Endothelial cell (in vitro differentiated cells): Measurements from ENCODE around the gene EHD1. TPM values are rescaled to one million over a fixed set of nuclear protein-coding genes. Genes with fewer than 3 reads are reported as not detected.

ENCODE experiments used
- DNase-seq: peaks from one replicate; pipeline ENCODE4 v3.0.0; 2021; ENCODE audit warnings: low spot score
- H3K27ac Mint-ChIP-seq: one replicate; pipeline ENCODE4 v1.8.0; 2021; ENCODE audit warnings: mixed read lengths, inconsistent platforms; ENCODE audit not compliant: unreplicated experiment
- H3K27me3 Mint-ChIP-seq: one replicate; pipeline ENCODE4 v1.8.0; 2021; ENCODE audit warnings: mild to moderate bottlenecking, moderate library complexity, mixed read lengths, inconsistent platforms; ENCODE audit not compliant: unreplicated experiment
- H3K36me3 Mint-ChIP-seq: one replicate; pipeline ENCODE4 v1.8.0; 2021; ENCODE audit warnings: mild to moderate bottlenecking, low read depth, mixed read lengths, inconsistent platforms; ENCODE audit not compliant: unreplicated experiment
- H3K4me1 Mint-ChIP-seq: one replicate; pipeline ENCODE4 v1.8.0; 2021; ENCODE audit warnings: mild to moderate bottlenecking, mixed read lengths, inconsistent platforms; ENCODE audit not compliant: unreplicated experiment
- H3K4me3 Mint-ChIP-seq: one replicate; pipeline ENCODE4 v1.8.0; 2021; ENCODE audit warnings: mild to moderate bottlenecking, mixed read lengths, inconsistent platforms; ENCODE audit not compliant: unreplicated experiment
- H3K9me3 Mint-ChIP-seq: one replicate; pipeline ENCODE4 v1.8.0; 2021; ENCODE audit warnings: mixed read lengths, inconsistent platforms; ENCODE audit not compliant: unreplicated experiment
- CTCF ChIP-seq: fragments of 200-600 bp; sonication (generic); IDR thresholded peaks from one replicate; pipeline ENCODE4 v1.5.0; 2021; ENCODE audit warnings: antibody characterized with exemption; ENCODE audit not compliant: unreplicated experiment
- long read RNA-seq: library from polyadenylated mRNA; unstranded; transcript quantifications from one replicate; pipeline ENCODE4 v2.0.0, GENCODE V29; 2020; ENCODE audit not compliant: unreplicated experiment
- total RNA-seq: library from RNA; stranded (reverse); fragmentation: NEBNext Ultra II Directional; extraction: Animal tissue kit (Norgen Biotek cat#: 25700); gene quantifications from one replicate; pipeline ENCODE4 v1.2.1, GENCODE V29; 2021; ENCODE audit not compliant: unreplicated experiment

The EHD1 gene
- total RNA-seq = 84.0 TPM
- long read RNA-seq, full-length matches to known transcripts = 22 of 31 reads
- long read RNA-seq, partial matches to known transcripts = 0 of 31 reads
- long read RNA-seq, other reads (novel, unspliced or antisense) = 9 of 31 reads

GRCh38 chr11:64878494-64879243 lies at the start of gene EHD1:
EHD1 (minus strand) TSS chr11:64878621; CDS start chr11:64878464, 157 bp downstream.
- peak; percentile 100 for DNase-seq
- TF ChIP-seq CTCF = peak; percentile 32
- Mint-ChIP-seq H3K36me3 (peaks cover 19% of the 10 kb centered on the region), H3K9me3 (no peaks in the 10 kb centered on the region), H3K27me3 (peaks cover 15% of the 10 kb centered on the region), H3K4me3 (peak within 1 kb of the TSS; percentile 97), H3K27ac (peak within 1 kb of the TSS; percentile 96), H3K4me1 (peaks cover 18% of the 10 kb centered on the region)

DNA sequence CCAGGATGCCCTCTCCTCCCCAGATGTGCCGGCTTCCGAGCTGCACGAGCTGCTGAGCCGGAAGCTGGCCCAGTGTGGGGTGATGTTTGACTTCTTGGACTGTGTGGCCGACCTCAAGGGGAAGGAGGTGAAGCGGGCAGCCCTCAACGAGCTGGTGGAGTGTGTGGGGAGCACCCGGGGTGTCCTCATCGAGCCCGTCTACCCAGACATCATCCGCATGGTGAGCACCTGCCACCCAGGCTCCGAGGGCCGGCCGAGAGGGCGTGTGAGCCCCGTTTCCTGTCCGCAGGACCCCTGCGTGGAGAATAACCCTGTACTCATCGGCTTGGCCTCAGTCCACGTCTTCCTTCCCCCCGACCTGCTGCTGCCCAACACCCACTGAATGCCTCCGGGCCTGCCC lies 48.3 kb upstream of the EHD1 start:
- DNase-seq = no peak
- Mint-ChIP-seq H3K4me1 (no peaks in the 10 kb centered on the region), H3K4me3 (no peak overlapping the region), H3K27me3 (peaks cover 5% of the 10 kb centered on the region), H3K9me3 (no peaks in the 10 kb centered on the region), H3K36me3 (peaks cover 17% of the 10 kb centered on the region), H3K27ac (no peak overlapping the region)
- TF ChIP-seq CTCF = no peak

DNA sequence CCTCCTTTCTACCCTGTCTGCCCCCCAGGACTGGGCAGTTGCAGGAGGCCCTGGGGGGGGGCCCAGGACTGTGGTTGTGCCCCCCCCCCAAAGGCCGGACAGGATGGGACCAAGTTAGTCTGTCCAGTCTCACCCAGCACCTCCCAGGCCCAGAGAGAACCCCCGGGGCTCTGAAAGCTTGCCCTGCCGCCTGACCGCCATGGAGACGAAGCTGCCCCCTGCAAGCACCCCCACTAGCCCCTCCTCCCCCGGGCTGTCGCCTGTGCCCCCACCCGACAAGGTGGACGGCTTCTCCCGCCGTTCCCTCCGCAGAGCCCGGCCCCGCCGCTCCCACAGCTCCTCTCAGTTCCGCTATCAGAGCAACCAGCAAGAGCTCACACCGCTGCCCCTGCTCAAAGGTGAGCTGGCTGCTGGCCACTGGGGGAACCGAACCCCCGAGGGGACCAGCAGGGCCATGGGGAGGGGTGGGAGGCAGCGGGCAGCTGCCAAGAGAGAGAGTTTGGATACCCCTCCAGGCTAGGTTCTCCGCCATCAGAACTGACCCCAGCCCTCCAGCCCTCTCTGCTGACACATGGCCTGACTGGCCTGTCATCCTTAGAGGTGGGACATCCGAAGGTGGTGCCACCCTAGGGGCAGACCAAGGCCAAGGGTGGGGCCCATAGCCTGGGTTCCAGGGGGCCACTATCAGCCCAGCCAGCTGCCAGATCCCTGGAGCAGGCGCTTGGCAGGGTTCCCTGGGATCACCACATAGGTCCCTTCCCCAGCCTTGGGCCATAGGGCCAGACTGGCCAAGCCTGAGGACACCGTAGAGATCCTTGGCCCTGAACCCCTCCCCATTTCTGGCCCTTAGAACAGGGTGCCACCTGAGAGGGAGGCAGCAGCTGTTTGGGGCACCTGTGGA lies 47.4 kb upstream of the EHD1 start:
- TF ChIP-seq CTCF = no peak
- DNase-seq = no peak
- Mint-ChIP-seq H3K4me1 (no peaks in the 10 kb centered on the region), H3K27me3 (peaks cover 5% of the 10 kb centered on the region), H3K9me3 (no peaks in the 10 kb centered on the region), H3K4me3 (peak overlapping the region; percentile 93), H3K36me3 (peaks cover 12% of the 10 kb centered on the region), H3K27ac (no peak overlapping the region)

GRCh38 chr11:64924910-64925284 lies 46.5 kb upstream of the EHD1 start:
- no peak for TF ChIP-seq CTCF
- peaks cover 7% of the 10 kb centered on the region for H3K36me3 Mint-ChIP-seq
- peak overlapping the region; percentile 93 for H3K4me3 Mint-ChIP-seq
- no peaks in the 10 kb centered on the region for H3K4me1 Mint-ChIP-seq
- H3K27me3 Mint-ChIP-seq = peaks cover 3% of the 10 kb centered on the region
- H3K9me3 Mint-ChIP-seq = no peaks in the 10 kb centered on the region
- no peak overlapping the region for H3K27ac Mint-ChIP-seq
- peak; percentile 20 for DNase-seq
